HG03095 (cell line): Measurements from ENCODE around the gene ACTC1.
"Not testable (repeated sequence)": the region's sequence is repeated elsewhere in the genome, so short reads cannot be mapped to it uniquely, and the experiment has no call there.

Experiments used
- ATAC-seq: cut with Tn5 transposase; IDR thresholded peaks from one replicate; pipeline ENCODE4 v1.9.1; 2021; ENCODE audit warnings: moderate library complexity; ENCODE audit not compliant: unreplicated experiment

ACTC1 gene

DNA sequence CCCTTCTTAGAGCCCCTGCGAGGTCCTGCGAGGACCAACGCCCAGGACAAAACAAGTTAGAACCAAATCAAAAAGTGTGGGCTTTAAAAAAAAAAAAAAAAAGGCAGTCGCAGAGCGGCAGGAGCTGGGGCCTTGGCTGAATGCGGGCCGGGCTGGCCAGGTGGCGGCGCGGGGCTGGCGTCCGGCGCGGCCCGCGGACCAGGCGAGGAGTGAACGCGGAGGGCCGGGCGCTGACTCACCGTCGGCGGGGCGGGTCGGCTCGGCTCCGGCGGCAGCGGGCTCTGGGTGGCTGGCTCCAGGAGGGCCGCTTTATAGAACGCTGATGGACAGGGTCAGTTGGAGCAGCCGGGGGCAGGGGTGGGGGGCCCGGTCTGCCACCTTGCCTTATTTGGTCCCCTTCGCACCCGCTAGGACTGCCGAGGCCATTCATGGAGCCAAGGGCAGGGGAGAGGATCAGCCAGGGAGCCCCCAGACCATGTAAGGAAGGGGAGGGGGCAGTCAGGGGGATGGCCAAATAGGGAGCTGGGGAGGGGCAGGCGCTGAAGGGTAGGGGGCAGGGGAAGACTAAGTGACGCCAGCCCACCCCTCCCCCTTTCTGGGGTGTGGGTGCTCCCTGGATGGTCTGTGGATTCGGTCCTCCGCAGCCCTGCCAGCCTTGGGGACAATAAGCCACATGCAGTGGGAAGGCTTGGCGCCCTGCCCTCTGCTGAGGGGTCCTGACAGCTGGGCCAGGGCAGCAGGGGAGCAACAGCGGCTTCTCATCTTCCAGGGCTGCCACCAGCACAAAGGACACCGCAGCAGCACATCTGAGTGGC lies at the start of gene ACTC1:
Gene ACTC1 (minus strand): TSS at position 283 of the 815 bp plus-strand sequence. CDS start 741 bp downstream, outside the sequence.
- no peak for ATAC-seq

DNA sequence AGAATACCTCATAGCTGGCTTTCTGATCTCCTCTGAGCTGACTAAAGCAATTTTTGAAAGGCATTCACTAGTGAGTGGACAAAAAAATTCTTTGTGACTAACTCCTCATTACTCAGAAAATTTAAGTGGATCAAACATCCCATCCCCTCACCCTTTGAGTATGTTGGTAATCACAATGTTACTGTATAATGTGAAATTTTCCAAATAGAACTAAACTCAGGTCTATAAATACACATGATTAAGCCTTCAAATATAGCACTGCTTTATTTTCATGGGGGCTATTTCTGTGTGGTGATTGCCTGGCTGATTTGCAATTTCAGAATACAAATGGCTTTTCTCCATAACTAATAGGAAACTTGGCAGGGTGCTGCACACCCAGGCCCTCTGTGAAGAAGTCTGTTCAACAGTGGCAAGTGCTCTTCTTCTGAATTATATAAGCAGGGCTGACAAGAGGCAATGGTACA lies 45.9 kb upstream of the ACTC1 start:
- ATAC-seq: no peak

DNA sequence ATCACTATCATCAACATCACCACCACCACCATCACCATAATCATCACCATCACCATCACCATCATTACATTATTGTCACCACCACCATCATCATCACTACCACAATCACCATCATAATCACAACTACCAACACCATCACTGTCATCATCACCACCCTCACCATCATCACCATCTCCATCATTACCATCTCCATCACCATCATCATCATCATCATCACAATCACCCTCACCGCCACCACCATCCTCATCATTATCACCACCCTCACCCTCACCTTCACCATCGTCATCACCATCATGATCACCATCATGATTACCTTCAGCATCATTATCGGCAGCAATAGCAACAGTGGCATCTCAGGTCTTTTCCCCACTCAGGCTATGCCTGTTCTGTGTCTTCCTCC lies 42.9 kb upstream of the ACTC1 start:
- no peak for ATAC-seq

DNA sequence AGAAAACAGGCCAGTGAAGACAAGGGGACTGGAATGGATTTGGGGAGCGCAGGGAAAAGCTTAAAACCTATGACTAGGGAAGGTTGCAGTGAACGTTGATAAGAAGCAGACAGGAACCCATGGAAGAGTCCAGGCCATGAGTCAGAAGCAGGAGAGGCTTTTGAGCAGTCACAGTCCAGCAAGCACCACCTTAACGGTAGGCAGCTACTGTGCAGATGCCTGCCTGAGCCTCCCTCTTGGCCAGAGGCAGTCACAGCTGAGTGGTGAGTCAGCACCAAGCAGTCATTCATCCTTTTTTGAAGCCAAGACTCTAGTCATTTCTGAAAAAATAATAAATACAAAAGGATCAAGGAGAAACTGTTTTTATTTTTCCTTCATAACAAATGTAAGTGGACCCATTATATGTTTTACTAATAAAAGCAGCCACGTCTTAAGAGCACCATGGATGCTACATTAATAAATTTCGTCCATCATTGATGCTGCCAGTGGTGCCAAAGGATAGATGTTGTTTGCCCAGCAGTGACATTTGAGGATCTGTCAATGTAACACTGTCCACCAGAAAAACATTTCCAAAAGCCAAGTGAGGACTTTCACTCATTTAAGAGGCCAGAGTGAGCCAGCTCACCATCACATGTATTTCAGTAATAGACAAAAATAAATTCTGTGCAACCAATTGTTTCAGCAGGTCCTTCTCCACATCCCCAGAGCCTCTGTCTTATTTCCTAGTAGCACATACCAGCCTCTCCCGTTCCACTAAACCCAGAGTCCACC lies 42.1 kb upstream of the ACTC1 start:
- ATAC-seq: no peak

DNA sequence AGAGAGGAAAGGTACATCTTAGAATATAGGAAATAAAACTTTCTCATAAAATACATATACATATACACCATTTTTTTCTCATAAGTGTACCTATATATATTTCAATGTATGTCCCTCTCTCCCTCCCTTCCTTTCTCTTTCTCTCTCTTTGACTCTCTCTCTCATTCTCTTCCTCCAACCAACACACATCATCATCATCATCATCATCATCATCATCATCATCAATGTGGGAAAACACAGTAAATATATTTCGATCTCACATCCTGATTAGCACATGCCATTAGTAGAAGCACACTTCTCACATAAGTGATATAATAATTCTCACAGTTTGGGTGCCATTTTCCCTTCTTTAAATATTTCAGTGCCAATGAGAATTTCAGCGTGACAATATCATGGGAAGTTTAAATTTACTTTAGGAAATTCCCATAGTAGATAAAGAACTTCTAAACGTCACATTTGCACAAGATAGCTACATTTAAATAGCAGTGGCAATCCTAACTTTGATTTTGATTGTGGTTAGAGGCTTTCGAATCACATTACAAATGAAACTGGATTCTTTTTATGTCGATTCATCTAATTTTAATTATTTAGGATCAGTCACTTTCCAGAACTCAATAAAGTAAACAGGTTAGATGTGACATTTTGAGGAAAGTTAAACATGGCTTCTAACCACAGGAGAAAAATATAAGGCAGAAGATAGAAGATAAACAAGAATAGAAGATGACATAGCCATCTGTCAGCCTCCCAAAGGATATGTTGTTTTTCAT lies 33.0 kb upstream of the ACTC1 start:
- no peak for ATAC-seq

DNA sequence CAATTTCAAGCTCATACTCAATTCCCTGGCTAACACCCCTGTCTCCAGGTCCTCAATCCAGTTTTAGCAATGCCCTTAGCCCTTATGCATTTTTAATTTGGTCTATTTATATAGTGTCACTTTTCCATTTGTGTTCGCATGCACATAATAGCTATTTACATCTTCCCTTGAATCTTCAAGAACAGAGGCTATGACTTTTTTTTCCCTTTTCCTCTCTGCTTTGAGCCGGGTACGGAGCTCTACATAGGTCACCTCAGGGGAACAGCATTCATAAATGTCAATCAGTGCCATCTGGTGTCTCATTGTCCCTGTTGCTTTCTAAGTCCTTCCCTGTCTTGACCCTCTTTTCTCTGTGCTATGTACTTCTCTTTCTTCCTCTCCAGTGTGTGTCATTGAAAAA lies 26.5 kb upstream of the ACTC1 start:
- no peak for ATAC-seq

DNA sequence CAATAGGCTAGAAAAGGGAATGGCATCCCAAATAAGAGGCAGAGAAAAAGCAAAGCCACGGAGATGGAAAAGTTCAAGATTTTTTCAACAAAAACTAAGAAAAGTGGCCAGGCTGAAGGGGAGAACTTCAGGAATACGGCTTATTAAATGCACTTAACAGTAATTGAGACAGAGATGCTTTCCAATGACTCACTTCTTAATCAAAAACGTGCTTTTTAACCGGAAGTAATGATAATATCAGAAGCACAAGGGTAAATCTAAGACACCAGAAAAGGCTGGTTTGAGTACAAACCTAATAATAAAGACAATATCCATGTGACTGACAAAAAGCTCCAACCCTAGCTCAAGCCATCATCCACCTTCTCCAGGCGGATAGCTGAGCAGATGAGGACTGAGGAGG lies 24.8 kb upstream of the ACTC1 start:
- ATAC-seq: no peak

DNA sequence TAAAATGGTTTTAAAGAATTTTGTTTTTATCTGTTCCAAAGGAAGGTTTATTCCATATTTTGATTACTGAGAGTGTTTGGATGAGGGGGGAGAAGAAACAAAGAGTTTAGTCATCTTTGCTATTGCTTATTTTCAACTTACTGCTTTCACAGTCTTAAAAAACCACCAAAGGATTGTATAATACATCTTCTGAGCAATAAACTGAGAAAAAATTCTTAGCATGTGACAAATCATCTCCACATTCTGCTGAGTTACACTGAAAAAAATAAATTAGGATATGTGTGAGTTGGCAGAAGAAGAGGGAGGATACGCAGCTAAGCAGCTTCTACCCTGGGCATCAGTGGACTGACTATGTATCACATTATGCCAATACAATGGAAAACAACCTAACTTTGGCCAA lies 23.2 kb upstream of the ACTC1 start:
- ATAC-seq: no peak

DNA sequence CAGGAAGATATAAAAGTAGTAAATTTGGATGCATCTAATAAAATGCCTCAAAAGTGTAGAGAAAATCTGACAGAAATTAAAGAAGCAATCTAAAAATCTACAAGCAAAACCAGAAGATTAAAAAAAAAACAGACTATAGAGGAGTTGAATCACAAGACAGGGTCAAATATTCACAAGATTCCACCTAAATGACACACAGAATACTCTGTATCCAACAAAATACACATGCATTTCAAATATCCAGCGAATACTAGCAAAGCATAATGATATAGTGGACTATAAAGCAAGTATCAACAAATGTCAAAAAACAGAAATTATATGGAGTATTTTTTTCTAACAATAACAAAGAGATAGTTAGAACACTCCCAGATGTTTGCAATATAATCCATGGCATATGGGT lies 20.5 kb upstream of the ACTC1 start:
- no peak for ATAC-seq

DNA sequence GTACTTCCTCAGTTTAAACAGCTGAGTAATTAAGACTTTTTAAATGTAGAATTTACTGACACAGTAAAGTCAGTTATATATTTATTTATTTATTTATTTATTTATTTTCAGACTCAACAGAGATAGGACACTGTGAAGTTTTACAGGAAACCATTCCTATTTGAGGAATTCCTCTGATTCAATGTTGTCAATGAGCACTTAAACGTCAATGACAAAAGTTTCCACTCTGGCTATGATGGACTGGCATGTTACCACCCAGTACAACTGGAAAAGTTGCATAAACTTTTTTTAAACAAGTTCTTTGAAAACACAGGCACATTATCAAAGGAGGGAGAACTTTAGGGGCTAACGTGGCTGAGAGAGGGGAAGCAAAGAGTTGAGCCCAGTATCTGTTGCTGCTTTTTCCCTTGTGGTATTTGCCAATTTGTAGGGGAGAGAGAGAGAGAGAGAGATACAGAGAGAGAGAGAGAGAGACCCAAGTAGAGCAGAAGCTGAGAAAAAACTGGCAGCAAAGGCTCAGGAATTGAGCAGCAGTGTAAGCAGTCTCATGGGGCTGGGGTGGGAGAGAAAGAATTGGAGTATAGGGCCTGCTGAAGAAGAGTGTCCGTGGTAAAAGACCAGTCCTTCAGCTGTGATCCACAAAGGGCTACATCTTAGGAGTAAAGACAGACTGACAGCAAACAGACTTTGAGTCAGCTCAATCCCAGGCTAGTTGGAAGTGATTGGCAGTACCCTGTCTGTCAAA lies 18.3 kb upstream of the ACTC1 start:
- no peak for ATAC-seq

DNA sequence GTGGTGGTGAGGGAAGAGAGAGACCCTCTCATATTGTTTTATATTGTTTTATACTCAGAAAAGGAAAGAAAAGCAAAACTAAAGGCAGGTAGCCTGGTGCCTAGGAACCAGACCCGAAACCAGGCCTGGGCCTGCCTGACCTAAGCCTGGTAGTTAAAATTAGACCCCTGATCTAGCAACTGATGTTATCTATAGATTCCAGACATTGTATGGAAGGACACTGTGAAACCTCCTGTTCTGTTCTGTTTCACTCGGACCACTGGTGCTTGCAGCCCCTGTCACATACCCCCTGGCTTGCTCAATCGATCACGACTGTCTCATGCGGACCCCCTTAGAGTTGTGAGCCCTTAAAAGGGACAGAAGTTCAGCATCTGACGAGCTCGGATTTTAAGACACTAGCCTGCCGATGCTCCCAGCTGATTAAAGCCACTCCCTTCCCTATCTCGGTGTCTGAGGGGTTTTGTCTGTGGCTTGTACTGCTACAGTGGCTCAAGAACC lies 17.6 kb upstream of the ACTC1 start:
- ATAC-seq: not testable (repeated sequence)

DNA sequence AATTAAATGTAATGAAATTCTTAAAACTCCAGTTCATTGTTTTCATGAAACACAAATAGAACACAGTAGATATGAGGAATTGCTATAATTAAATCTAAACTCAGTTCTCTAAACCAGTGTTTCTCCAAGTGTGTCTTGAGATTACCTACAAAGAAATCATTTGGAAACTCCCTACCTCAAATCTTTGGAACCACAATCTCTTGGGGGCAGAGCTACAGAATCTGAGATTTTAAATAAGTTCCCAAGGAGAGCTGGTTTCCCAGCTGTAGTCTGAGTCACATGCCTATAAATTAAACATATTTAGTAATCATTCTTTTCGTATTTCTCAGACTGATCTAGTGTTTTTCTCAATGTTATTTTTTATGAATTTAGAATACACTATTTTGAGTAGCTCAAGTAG lies 17.0 kb upstream of the ACTC1 start:
- ATAC-seq: no peak

DNA sequence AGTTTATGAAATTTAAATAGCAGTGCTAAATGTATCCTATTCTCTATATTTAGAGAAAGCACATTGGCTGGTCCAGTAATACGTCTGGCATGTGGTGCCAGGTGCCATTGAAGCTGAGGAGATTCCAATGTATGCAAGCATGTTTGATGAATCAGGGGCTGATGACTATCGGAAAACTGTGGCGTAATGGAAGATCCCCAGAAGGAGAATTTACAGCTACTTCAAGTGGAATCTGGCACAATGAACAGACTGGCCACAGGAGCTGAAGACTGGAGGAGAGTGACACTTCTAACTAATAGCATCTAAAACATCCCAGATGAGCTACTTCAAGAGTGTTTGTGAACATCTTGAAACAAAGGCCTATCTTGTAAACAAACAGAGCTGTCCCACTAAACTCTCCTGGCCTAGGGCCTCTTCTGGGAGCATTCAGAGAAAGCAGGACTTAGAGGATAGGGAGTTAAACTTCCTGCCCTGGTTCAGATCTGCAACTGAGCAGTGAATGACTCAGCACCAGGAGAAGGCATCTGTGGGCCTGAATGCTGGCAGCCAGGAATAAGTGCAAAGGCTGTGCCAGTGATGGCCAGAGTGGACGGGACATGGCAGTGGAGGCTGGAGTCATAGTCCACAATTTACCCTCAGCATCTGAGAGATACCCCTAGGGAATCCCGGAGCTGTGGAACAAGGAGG lies 15.2 kb upstream of the ACTC1 start:
- no peak for ATAC-seq

DNA sequence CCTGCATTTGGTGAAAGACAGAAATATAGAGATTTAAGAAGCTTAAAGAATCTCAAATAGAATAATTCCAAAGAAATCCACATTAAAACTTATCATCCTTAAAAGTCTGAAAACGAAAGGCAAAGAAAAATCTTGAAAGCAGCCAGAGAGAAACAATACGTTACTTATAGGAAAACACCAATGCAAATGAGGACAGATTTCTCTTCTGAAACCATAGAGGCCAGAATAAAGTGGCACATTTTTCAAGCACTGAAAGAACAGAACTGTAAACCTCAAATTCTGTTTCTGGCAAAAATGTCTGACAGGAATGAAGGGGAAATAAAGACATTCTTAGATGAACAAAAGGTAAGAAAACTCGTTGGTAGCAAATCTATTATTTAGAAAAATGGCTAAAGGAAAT lies 13.8 kb upstream of the ACTC1 start:
- ATAC-seq: no peak

DNA sequence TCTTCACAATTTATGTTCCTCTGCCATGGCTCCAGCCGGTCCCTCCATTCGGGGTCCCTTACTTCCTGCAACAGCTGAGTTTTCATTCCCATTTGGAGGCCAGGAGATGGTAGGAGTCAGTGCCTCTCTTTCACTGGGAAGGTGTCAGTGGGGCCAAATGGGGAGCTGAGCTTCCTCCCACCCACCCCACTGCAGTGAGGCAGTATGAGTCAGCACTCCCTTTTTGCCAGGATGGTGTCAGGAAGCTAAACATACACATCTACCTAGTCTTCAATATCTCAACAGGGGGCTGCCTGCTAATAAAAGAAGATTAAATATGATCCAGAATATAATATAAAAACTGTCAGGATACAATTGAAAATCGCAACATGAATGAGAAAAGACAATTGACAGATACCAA lies 12.7 kb upstream of the ACTC1 start:
- ATAC-seq: no peak

DNA sequence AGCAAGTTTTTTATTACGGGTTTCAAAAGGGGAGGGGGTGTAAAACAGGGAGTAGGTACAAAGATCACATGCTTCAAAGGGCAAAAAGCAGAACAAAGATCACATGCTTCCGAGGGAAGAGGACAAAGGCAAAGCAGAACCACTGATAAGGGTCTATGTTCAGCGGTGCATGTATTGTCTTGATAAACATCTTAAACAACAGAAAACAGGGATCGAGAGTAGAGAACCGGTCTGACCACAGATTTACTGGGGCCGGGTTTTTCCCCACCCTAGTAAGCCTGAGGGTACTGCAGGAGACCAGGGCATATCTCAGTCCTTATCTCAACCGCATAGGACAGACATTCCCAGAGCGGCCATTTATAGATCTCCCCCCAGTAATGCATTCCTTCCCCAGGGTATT lies 11.9 kb upstream of the ACTC1 start:
- ATAC-seq: not testable (repeated sequence)

DNA sequence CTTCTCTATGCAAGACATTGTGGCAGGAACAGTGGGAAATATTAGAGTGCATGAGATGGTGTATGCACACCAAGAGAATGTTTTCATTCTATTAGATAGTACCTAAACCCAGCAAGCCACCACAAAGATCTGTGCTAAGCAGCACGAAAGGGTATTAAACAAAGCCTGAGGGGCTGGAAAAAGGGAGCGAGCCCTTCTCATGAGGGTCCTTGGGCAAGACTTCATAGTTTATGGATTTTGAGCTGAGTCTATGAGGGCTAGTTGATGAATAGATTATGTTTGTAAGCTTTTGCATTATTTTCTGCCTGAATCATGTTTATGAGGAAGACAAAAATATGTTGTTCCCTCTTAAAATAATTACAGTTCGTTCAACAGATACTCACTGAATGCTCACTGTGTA lies 9.4 kb upstream of the ACTC1 start:
- no peak for ATAC-seq

DNA sequence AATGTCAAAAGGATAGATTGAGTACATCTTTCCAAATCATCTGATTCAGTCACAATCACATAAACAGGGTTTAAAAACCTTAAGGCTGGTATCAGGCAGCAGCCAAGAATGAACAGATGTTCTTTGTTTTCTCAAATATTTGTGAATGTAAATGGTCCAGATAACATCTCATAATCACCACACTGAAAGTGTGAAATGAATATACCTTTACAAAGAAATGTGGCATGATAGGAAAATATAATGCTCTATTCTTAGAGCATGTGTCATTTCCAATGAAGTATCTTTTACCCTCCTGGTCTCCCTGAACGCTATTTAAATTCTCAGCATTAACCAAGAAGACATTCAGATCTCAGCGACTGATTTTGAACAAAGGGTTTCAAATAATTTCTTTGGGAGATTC lies 8.8 kb upstream of the ACTC1 start:
- ATAC-seq: no peak

DNA sequence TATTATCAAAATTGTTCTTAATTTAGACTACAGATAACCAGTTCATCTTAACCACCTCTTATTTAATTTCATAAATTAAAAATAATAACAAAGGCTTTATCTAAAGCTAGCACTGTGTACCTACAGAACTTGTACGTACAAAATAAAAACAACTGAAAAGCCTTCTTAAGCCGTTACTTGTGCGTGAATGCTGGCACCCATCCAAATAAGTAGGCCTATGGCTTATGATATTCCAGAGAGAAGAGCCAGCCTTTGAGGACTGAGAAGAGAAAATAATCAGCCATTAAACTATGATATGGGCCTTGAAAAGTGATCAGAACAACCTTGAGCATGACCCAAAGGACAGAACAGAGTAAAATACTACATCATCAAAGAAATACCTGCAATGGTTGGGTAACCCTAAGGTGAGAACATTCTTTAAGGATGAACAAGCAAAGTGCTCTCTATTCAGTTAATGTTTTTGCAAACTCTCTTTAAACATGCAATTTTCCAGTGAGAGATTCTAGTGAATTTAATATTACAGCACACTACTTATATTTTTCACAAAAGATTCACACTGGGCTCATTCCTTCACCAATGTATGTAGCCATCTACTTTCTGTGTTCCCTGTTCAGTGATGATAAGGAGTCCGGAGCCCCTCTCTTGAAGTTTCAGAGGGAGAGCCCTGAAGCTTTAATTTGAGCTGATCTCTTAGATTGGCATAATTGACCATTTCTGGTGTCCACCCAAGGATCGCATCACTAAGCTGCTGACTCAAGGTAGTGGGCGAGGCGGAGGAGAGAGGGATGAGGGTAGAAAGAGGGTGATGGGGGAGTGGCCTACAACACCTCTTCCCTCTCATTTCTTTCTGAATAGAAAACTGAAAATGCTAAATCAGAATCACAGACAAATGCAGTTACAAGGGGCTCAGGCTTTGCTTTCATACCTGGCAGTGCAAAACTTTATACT lies 7.7 kb upstream of the ACTC1 start:
- no peak for ATAC-seq
